HUES64 (cell line): ENCODE data around the gene SIRT2.
A peak's percentile ranks its signal among the peaks of the same experiment; 100 is the strongest.

ENCODE experiments used
- H3K27ac ChIP-seq: 2 replicates; pipeline ENCODE4 v1.7.0; 2013; ENCODE audit warnings: low read depth, low read length, inconsistent platforms
- H3K27me3 ChIP-seq: 2 replicates; pipeline ENCODE4 v1.6.1; 2013; ENCODE audit warnings: mild to moderate bottlenecking, low read length; ENCODE audit not compliant: insufficient read depth
- H3K36me3 ChIP-seq: 2 replicates; pipeline ENCODE4 v1.6.1; 2013; ENCODE audit warnings: mild to moderate bottlenecking, low read length; ENCODE audit not compliant: insufficient read depth
- H3K4me1 ChIP-seq: 2 replicates; pipeline ENCODE4 v1.6.1; 2013; ENCODE audit warnings: mild to moderate bottlenecking, low read length, moderate library complexity; ENCODE audit not compliant: insufficient read depth
- H3K4me3 ChIP-seq: 2 replicates; pipeline ENCODE4 v1.5.1; 2013; ENCODE audit warnings: mild to moderate bottlenecking, low read length, moderate library complexity
- H3K9ac ChIP-seq: 2 replicates; pipeline ENCODE4 v1.6.1; 2013; ENCODE audit warnings: mild to moderate bottlenecking, low read depth, low read length
- H3K9me3 ChIP-seq: 2 replicates; pipeline ENCODE4 v1.6.1; 2013; ENCODE audit warnings: low read depth, low read length; ENCODE audit not compliant: insufficient read depth
- WGBS: fragments of 150-250, 120-280 bp; methylation state at CpG from one replicate; pipeline ENCODE4 v1.1.7; 2013; ENCODE audit warnings: missing lambda C conversion rate; 5-methylcytosine and 5-hydroxymethylcytosine counted together

The SIRT2 gene

GRCh38 chr19:38849147-38849859, 50.1 kb downstream of the SIRT2 start:
- under 1% methylated on average over 76 of the region's 76 CpGs for WGBS
- peak overlapping the region; percentile 96 for H3K9ac ChIP-seq
- H3K36me3 ChIP-seq = peaks cover 41% of the 10 kb centered on the region
- H3K27me3 ChIP-seq = no peaks in the 10 kb centered on the region
- H3K9me3 ChIP-seq = no peaks in the 10 kb centered on the region
- H3K27ac ChIP-seq = peak overlapping the region; percentile 100
- H3K4me1 ChIP-seq = peaks cover 3% of the 10 kb centered on the region; the same call in 1 of the 2 replicates
- H3K4me3 ChIP-seq = peak overlapping the region; percentile 78

DNA sequence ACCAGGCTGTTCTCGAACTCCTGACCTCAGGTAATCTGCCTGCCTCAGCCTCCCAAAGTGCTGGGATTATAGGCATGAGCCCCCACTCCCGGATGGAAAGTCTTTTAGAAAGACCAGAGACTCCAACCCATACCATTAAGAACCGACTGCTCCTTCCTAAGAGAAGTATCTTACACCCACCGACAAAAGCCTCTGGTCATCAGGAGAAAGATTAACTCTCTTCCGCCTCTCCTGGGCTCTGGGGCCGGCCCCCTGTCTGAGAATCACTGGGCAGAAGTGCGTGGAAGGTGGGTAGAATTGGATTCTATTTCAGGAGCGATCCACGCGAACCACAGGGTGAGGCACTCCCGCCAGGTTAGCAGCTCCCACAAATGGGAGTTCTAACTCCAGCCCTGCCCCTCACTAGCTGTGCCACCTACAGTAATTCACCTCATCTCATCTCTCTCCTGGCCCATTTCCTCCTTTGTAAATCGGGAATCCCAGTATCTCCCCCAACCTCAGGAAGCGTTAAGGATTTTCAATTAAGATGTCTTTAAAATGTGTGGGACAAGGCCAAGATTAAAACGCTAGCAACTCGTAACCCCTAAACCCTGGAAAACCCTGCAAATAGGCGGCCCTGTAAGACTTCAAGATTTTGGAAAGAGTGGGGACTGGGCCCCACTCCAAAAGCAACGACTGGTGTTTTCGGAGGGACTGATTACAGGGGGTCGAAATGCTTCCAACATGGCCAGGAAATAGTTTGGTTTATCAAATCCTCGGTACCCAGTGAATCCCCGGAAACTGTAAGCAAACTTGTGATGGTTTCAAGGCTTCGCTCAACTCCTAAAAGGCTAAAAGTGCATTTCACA, 50.9 kb downstream of the SIRT2 start:
- Histone ChIP-seq H3K4me3 (peak overlapping the region; percentile 78), H3K9me3 (no peaks in the 10 kb centered on the region), H3K36me3 (peaks cover 49% of the 10 kb centered on the region), H3K4me1 (peaks cover 3% of the 10 kb centered on the region; the same call in 1 of the 2 replicates), H3K27ac (peak overlapping the region; percentile 100), H3K27me3 (no peaks in the 10 kb centered on the region), H3K9ac (peak overlapping the region; percentile 96)
- 25% methylated on average over 21 of the region's 22 CpGs for WGBS

- Histone ChIP-seq H3K9me3 (no peaks in the 10 kb centered on the region), H3K27me3 (no peaks in the 10 kb centered on the region), H3K4me3 (no peak overlapping the region), H3K4me1 (peaks cover 3% of the 10 kb centered on the region; the same call in 1 of the 2 replicates), H3K9ac (no peak overlapping the region; the same call in 1 of the 2 replicates), H3K27ac (no peak overlapping the region), H3K36me3 (peaks cover 73% of the 10 kb centered on the region)
- WGBS = 93% methylated on average over 2 of the region's 2 CpGs
These were observed 53.3 kb downstream of the SIRT2 start for GRCh38 chr19:38846097-38846496.

- H3K9me3 ChIP-seq = no peaks in the 10 kb centered on the region
- H3K4me1 ChIP-seq = peaks cover 3% of the 10 kb centered on the region; the same call in 1 of the 2 replicates
- no peak overlapping the region for H3K27ac ChIP-seq
- H3K27me3 ChIP-seq = no peaks in the 10 kb centered on the region
- WGBS = 97% methylated on average over 14 of the region's 14 CpGs
- no peak overlapping the region for H3K9ac ChIP-seq
- H3K4me3 ChIP-seq = no peak overlapping the region
- H3K36me3 ChIP-seq = peaks cover 79% of the 10 kb centered on the region
These were observed 53.9 kb downstream of the SIRT2 start for GRCh38 chr19:38845374-38846024.

GRCh38 chr19:38844093-38844686, 55.2 kb downstream of the SIRT2 start:
- no peak overlapping the region for H3K27ac ChIP-seq
- H3K9ac ChIP-seq = no peak overlapping the region
- WGBS = 95% methylated on average over 11 of the region's 11 CpGs
- H3K4me3 ChIP-seq = no peak overlapping the region
- peaks cover 3% of the 10 kb centered on the region; the same call in 1 of the 2 replicates for H3K4me1 ChIP-seq
- H3K36me3 ChIP-seq = peaks cover 92% of the 10 kb centered on the region
- no peaks in the 10 kb centered on the region for H3K27me3 ChIP-seq
- H3K9me3 ChIP-seq = no peaks in the 10 kb centered on the region

DNA sequence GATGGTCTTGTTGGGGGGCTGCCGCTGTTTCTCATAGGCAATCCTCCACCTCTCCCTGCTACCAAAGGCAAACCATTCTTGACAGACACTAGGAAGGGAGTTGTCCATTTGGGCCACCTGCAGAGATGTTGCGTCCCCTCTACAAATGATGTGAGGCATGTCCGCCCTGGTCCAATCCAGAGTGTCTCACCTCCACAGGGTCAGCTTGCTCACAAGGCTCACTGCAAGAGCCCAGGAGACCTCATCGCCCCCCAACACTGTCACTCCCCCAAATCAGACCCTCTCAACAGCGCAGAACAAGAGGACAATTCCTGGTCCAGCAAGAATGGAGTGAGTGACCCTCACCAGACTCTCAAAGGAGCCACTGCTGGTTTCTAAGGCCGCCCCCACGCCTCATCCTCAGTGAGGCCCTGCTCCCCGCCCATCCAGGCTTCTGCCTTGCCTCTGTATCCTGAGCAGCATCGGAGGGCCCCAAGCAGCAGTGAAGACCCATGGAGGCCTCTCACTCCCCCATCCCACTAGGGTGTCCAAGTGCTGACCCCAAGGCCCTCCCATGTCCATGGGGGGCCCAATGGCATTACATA, 56.2 kb downstream of the SIRT2 start:
- Histone ChIP-seq H3K4me1 (no peaks in the 10 kb centered on the region; the same call in 1 of the 2 replicates), H3K27ac (no peak overlapping the region), H3K9ac (no peak overlapping the region), H3K9me3 (no peaks in the 10 kb centered on the region), H3K36me3 (peaks cover 98% of the 10 kb centered on the region), H3K4me3 (no peak overlapping the region), H3K27me3 (no peaks in the 10 kb centered on the region)
- WGBS = 96% methylated on average over 9 of the region's 9 CpGs

DNA sequence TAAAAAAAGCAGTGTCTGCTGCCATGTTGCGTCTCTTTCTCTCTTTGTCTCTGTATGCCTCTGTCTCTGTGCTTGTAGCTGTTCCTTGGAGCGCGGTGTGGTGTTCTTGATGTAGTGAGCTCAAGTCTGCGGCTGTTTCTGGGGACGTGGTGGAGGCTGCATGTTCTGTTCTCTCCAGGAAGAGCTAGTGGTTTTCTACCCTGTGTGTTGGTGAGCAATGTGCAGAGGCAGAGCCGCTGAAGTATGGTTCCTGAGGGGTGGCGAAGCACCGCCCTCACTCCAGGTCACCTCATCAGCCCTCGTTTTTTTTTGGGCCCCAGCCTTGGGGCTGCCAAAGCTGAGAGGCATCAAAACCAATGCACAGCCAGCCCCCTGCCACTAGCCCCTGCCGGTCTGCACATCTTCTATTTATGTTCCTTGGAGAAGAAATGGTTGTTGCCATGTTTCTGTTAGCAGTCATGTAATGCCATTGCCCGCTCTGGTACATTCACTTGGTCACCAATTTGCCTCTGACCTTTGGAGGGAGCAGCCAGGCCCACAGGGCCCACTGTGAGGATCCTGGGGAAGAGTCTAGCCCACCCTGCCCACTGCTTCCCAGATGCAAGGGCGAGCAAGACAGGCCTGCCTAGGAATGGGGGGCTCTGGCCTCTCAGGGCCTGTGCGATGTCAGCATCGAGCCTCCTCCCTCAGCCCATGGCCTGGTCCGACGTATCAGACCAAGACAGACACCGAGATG, 56.8 kb downstream of the SIRT2 start:
- Histone ChIP-seq H3K4me3 (no peak overlapping the region), H3K27ac (no peak overlapping the region), H3K27me3 (no peaks in the 10 kb centered on the region), H3K9ac (no peak overlapping the region), H3K9me3 (no peaks in the 10 kb centered on the region), H3K4me1 (no peaks in the 10 kb centered on the region; the same call in 1 of the 2 replicates), H3K36me3 (peaks cover 100% of the 10 kb centered on the region)
- WGBS = 96% methylated on average over 17 of the region's 17 CpGs

DNA sequence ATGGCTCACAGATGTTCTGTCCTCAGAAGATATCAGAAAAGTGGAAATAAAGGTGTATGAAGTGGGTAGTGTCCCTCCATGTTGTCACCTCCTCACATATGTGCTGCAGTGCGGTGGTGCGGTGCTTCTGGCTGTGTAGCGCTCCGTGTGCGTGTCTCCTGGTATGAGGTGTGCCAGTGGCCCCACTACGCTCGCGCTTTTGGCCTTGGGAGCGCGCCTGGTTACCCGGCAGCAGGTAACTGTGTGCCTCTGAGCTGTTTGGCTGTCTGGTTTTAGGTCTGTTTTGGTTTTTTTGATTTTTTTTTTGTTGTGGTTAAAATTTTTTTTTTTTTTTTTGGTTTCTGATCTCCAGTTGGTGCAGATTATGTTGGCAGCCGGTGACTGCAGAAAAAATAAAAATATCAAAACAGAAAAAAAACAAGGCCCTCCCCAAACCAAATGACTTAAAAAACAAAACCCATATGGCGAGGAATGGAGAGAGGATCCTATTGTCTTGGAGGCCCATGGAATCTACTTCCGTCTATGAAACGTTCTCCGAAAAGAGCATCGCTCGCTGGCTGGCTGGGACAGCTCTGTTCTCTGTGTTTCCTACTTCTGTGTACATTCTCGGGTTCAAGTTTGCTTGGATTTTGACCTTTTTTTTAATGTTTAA, 57.5 kb downstream of the SIRT2 start:
- H3K4me1 ChIP-seq = no peaks in the 10 kb centered on the region
- H3K27me3 ChIP-seq = no peaks in the 10 kb centered on the region
- H3K27ac ChIP-seq = no peak overlapping the region
- H3K4me3 ChIP-seq = no peak overlapping the region
- H3K9me3 ChIP-seq = no peaks in the 10 kb centered on the region
- H3K36me3 ChIP-seq = peaks cover 100% of the 10 kb centered on the region
- 97% methylated on average over 18 of the region's 19 CpGs for WGBS
- H3K9ac ChIP-seq = no peak overlapping the region

GRCh38 chr19:38841180-38841766, 58.1 kb downstream of the SIRT2 start:
- H3K4me1 ChIP-seq = no peaks in the 10 kb centered on the region
- H3K4me3 ChIP-seq = no peak overlapping the region
- peaks cover 100% of the 10 kb centered on the region for H3K36me3 ChIP-seq
- H3K27me3 ChIP-seq = no peaks in the 10 kb centered on the region
- H3K9me3 ChIP-seq = no peaks in the 10 kb centered on the region
- no peak overlapping the region for H3K27ac ChIP-seq
- WGBS = 94% methylated on average over 12 of the region's 12 CpGs
- H3K9ac ChIP-seq = no peak overlapping the region
